Esophagus squamous epithelium (tissue), 4 donors: ENCODE results near the gene SMAD3.

ENCODE experiments used
- CTCF ChIP-seq, 6 experiments: fragments of 450-650 bp in 4 of 6; fragments of 200-600 bp in 2 of 6; sonication (generic) in 2 of 6; IDR thresholded peaks; one replicate each; pipeline ENCODE4 v1.5.1; 2016 to 2019; ENCODE audit warnings: antibody characterized with exemption in 6 of 6, mild to moderate bottlenecking in 4 of 6, moderate library complexity in 4 of 6
- POLR2A ChIP-seq, 4 donors: fragments of 450-650 bp; IDR thresholded peaks; one replicate each; pipeline ENCODE4 v1.6.1; 2017; ENCODE audit warnings: antibody characterized with exemption in 4 of 4, mild to moderate bottlenecking in 4 of 4, moderate library complexity in 3 of 4

GRCh38 chr15:67042551-67043142, 22.8 kb upstream of the SMAD3 start:
- TF ChIP-seq POLR2A (IDR thresholded peaks at IDR 0.05) (no peak), CTCF (IDR thresholded peaks at IDR 0.05) (no peak)
